ENCODE measurements around the gene AP2B1.
A peak's percentile ranks its signal among the peaks of the same experiment; 100 is the strongest.
"Not testable (repeated sequence)": the region's sequence is repeated elsewhere in the genome, so short reads cannot be mapped to it uniquely, and the experiment has no call there.

Gene AP2B1

GRCh38 chr17:35750526-35751395 is 163.6 kb downstream of the AP2B1 start:
- DNase-seq: peak; percentile 43

DNA sequence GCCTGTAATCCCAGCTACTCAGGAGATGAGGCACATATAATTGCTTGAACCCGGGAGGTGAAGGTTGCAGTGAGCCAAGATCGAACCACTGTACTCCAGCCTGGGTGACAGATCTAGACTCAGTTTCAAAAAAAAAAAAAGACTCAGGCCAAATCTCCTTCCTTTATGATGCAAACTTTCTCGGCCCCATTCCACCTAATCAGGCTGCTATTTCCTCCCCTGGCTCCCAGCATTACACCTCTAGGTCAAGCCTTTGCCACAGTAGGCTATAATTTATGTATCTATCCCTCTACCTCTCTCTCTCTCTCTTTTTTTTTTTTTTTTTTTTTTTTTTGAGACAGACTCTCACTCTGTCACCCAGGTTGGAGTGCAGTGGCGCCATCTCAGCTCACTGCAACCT is 164.4 kb downstream of the AP2B1 start:
- not testable (repeated sequence) for DNase-seq

- DNase-seq: no peak
These were observed 165.3 kb downstream of the AP2B1 start for GRCh38 chr17:35752471-35752870.

DNA sequence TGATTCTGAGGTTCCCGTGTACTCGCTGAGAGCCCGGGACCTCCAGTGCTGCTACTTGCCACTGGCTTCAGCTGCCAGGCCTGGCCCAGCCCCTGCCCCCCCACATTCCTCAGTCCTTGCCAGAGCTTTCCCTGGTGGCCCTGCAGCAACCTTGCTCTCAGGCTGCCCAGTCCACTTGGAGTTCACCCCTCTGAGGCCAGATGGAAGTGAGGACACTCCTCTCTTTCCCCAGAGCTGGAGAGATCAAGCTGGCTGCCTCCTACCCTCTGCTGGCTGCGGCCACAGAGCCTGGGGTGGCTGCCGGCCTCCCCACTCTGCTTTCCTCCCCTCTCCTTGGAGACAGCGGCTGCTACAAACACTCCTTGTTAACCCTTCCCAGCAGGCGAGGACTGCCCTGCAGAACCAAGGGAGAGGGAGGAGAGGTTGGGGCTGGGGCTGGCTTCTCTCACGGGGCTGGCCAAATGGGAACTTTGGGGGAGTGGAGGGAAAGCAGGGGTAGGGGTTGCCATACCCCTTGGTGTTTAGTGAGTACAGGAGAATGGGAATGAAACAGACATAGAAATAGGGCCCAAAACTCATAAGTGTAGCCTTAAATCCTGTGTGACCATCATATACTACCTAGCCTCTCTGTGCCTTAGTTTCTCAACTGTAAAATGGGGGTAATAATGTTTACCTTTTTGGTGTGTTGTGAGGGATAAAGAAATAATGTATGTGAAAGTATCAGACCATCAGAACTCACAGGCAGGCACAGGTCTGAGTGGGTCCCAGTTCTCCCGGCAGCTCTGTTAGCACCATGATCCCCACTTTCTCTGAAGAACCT is 166.0 kb downstream of the AP2B1 start, which contains the start of gene GAS2L2:
GAS2L2 (minus strand) TSS at position 295 of the 820 bp plus-strand sequence. CDS start 389 bp downstream, outside the sequence.
- DNase-seq: no peak

DNA sequence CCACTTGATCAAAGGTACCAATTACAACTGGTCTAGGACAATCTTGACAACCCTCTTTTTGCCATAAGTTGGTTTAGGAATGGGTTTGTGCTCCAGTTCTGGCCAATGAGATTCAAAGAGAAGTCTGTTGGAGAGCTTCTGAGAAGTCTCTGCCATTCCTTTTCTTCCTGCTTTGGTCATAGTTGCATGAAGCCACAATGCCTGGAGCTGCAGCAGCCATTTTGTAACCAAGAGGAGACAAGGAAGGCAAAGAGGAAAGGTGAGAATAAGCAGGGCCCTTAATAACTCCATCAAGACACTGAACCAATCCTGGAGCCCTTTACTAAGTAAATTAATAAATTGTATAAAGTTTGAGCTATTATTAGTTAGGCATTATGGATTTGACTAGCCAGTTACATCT is 170.1 kb downstream of the AP2B1 start:
- no peak for DNase-seq

DNA sequence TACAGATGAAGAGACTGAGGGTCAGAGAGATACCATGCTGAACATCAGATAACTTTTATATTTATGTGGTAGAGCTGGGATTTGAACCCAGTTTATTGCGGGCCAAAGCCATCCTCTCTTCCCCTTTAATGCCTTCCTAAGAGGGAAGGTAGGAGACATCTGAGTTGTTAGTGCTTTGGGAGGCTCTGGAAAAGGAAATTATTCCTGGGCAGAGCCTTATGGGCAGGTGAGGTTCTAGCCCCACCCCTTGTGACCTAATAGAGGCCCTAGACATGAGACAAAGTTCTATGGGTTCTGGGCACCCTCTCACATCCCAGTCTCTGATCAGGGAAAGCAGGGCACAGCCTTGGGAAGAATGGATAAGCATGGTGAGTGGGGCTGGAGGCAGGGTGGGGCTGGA is 173.5 kb downstream of the AP2B1 start, which contains the start of gene C17orf50:
C17orf50 (plus strand) TSS at position 301 of the 400 bp plus-strand sequence; CDS start at position 356, 55 bp downstream.
- no peak for DNase-seq

GRCh38 chr17:35761601-35762000 is 174.5 kb downstream of the AP2B1 start:
- no peak for DNase-seq

- DNase-seq: no peak
These were observed 176.6 kb downstream of the AP2B1 start for GRCh38 chr17:35763767-35764122.

GRCh38 chr17:35764123-35764991 is 177.2 kb downstream of the AP2B1 start:
- DNase-seq: peak; percentile 96

- DNase-seq: no peak
These were observed 178.1 kb downstream of the AP2B1 start for GRCh38 chr17:35765086-35765710.

GRCh38 chr17:35765756-35766488 is 178.8 kb downstream of the AP2B1 start:
- no peak for DNase-seq

GRCh38 chr17:35766489-35766877 is 179.4 kb downstream of the AP2B1 start:
- no peak for DNase-seq

DNA sequence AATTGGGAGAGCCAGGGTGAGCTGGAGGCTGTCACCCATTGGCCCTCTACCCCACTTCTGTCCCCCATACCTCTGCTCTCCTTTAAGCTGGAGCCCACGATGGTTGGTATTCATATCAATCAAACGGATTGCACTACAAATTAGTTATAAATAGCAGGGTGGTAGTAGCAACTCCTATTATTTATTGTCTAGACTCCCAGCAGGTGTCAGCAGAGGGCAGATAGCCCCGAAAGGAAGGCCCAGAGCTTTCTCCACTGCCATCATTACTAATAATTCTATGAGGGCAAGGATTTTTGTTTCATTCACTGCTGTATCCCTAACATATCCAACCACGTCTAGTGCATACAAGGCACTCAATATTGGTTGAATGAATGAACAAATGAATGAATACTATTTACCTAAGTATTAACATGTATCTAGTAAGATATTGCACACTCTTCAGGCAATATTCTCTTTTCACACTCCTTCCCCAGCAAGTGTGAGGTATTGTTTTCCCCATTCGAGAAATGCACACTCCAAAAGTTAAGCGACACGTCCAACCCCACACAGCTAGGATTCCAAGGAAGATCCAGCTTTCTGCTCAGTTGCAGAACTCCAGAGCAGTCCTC is 179.9 kb downstream of the AP2B1 start:
- DNase-seq: peak; percentile 80

DNA sequence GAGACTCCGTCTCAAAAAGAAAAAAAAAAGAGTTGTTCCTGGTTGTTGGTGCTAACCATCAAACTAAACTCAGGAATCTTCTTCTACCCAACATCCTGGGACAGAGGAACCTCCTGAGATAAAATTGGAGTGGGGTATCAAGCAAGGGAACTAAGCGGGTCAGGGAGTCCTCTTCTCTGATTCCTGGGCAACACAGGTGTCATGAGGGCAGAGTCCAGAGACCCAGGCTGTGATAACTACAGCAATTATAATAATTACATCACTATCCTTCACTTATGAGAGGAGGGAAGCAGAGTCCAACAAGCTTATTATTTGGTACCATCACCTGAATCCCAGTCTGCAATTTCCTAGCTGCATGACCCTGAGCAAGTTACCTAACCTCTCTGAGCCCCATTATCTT is 181.7 kb downstream of the AP2B1 start:
- DNase-seq: no peak

DNA sequence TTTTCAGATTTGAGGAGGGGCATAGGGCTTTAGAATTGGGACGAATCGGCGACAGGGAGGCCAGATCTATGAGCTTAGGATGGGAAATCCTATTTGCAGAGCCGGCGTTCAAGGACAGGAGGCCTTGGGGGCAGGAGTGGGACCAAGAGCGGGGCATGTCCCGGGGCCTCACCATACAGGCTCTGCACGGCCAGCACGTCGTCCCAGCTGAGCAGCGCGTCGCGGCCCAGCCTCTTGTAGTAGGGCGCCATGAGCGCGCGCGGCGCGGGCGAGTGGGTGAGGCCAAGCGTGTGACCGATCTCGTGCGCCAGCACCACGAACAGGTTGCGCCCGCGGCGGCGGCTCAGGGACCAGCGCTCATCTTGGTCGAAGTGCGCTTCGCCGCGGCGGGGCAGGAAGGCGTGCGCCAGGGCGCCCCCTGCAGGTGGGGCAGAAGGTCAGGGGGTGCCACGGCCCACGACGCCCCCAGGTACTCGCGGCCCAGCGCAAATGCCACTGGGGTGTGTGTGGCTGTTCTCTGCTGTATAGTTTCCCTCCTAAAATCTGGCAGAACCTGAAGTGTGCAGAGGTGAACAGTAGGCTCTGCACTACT is 182.9 kb downstream of the AP2B1 start:
- no peak for DNase-seq

DNA sequence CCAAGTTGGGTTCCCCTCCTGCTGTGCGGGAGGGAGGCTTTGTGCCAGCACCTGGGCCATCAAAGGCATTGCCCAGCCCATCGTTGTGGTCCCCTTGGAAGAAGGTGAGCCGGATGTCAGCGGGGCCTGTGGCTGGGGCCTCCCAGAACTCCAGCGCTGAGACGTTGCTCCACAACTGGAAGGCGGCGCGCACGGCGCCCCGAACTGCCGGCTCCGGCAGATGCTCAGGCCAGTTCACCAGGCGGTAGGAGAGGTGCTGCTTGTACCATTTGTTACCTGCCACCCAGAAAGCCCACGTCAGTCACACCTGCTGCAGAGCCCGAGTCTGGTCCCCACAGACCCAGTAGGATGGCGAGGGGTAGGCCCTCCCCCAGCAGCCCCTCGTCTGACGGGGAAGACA is 186.0 kb downstream of the AP2B1 start:
- no peak for DNase-seq

- DNase-seq: no peak
These were observed 186.7 kb downstream of the AP2B1 start for GRCh38 chr17:35773679-35774425.

DNA sequence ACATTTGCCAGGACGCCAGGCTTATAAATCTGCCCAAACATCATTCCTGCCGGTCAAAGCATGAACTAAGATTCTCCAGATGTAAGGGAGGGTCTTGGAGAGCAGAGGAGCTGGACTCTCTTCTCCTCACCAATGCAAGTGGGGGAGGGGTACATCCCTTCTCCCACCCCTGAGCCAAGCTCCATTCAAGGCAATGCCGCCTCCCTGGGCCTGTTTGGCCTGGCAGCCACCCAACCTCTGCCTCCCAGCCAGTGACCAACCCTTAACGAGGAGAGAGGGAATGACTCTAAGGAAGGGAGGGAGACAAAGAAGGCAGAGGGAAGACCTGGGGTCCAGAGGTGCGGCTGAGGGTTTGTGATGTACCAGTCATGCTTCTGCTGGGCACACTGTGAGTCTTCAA is 187.4 kb downstream of the AP2B1 start:
- DNase-seq: no peak

DNA sequence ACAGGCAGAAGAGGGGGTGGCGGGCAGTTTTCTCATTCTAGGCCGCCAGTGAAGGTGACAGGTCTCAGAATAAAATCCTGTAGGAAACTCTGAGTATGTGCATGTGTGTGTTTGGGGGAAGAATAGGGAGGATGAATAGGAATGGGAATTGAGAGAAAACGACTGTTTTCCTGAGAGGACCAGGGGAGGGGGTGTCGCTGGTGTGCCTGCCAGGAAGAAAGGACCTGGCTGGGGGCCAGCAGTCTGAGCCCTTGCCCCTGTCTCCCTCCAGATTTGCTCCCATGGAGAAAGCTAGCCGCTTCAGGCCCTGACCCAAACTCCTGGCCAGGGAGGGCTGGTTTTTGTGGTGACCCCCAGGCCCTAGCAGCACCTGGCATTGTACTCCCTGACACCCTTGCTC is 187.9 kb downstream of the AP2B1 start:
- DNase-seq: no peak

DNA sequence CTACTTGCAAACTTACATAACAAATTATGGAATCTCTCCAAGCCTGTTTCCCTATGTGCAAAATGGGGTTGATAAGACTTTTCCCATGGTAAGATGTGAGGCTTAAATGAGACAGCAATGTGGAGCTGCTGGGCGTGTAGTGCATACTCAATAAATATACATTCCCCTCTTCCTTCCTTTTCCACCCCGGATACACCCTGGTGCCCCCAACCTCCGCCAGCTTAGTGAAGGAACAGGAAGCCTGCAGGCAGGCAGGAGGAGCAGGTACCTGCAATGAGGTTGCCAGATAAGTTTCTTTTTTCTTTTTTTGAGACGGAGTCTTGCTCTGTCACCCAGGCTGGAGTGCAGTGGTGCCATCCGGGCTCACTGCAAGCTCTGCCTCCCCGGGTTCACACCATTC is 188.5 kb downstream of the AP2B1 start:
- no peak for DNase-seq

All from hematopoietic multipotent progenitor cell treated with erythropoietin and hydrocortisone succinate and interleukin-3 and kit ligand, for 4 days (in vitro differentiated cells).